Activated CD4-positive, alpha-beta T cell treated with anti-CD3 and anti-CD28 coated beads, Interleukin-2, amount 10 ng/mL, durations not matched to agents 24 days and 14 days (primary cell): ENCODE measurements around the gene PUM1. TPM values are rescaled to one million over a fixed set of nuclear protein-coding genes. Genes with fewer than 3 reads are reported as not detected.
A peak's percentile ranks its signal among the peaks of the same experiment; 100 is the strongest.

Experiments used
- DNase-seq: peaks from one replicate; pipeline ENCODE4 v3.0.0; 2022
- H3K27ac Mint-ChIP-seq: one replicate; pipeline ENCODE4 v1.8.0; 2022; ENCODE audit warnings: mild to moderate bottlenecking, mixed read lengths
- H3K27me3 Mint-ChIP-seq: one replicate; pipeline ENCODE4 v1.8.0; 2022; ENCODE audit warnings: mixed read lengths
- H3K36me3 Mint-ChIP-seq: one replicate; pipeline ENCODE4 v1.8.0; 2022; ENCODE audit warnings: low read depth, mild to moderate bottlenecking, mixed read lengths
- H3K4me1 Mint-ChIP-seq: one replicate; pipeline ENCODE4 v1.8.0; 2021; ENCODE audit warnings: mixed read lengths
- H3K4me3 Mint-ChIP-seq: one replicate; pipeline ENCODE4 v1.8.0; 2022; ENCODE audit warnings: mild to moderate bottlenecking, moderate library complexity, mixed read lengths
- H3K9me3 Mint-ChIP-seq: one replicate; pipeline ENCODE4 v1.8.0; 2021; ENCODE audit warnings: mixed read lengths
- intact Hi-C: fragments of 100-400 bp; cut with micrococcal nuclease; formaldehyde crosslinking; loops from one replicate; pipeline ENCODE4 v1.15.1; 2023
- total RNA-seq: library from RNA; stranded (reverse); gene quantifications from 2 replicates; pipeline ENCODE4 v1.2.3, GENCODE V29; 2022

Gene PUM1
- total RNA-seq, 1 donor from 2014 or later = 132 TPM

- H3K27me3 Mint-ChIP-seq = peaks cover 20% of the 10 kb centered on the region
- no peak overlapping the region for H3K27ac Mint-ChIP-seq
- DNase-seq = no peak
- intact Hi-C loops = no loop called here
- no peaks in the 10 kb centered on the region for H3K36me3 Mint-ChIP-seq
- H3K4me1 Mint-ChIP-seq = peaks cover 2% of the 10 kb centered on the region
- H3K4me3 Mint-ChIP-seq = no peak overlapping the region
- H3K9me3 Mint-ChIP-seq = no peaks in the 10 kb centered on the region
Measured at GRCh38 chr1:30899577-30900389, 165.7 kb downstream of the PUM1 start.

GRCh38 chr1:30898031-30898815 is 167.3 kb downstream of the PUM1 start:
- DNase-seq = no peak
- intact Hi-C loops = no loop called here
- Mint-ChIP-seq H3K27ac (no peak overlapping the region), H3K36me3 (no peaks in the 10 kb centered on the region), H3K9me3 (peaks cover 4% of the 10 kb centered on the region), H3K4me3 (no peak overlapping the region), H3K27me3 (peaks cover 10% of the 10 kb centered on the region), H3K4me1 (peaks cover 3% of the 10 kb centered on the region)

- Mint-ChIP-seq H3K4me3 (no peak overlapping the region), H3K27me3 (peaks cover 9% of the 10 kb centered on the region), H3K4me1 (peaks cover 3% of the 10 kb centered on the region), H3K9me3 (peaks cover 4% of the 10 kb centered on the region), H3K36me3 (no peaks in the 10 kb centered on the region), H3K27ac (no peak overlapping the region)
- intact Hi-C loops = no loop called here
- no peak for DNase-seq
Measured at GRCh38 chr1:30896905-30897304, 168.6 kb downstream of the PUM1 start.

GRCh38 chr1:30895944-30896660 is 169.4 kb downstream of the PUM1 start:
- no peak for DNase-seq
- H3K4me3 Mint-ChIP-seq = no peak overlapping the region
- H3K9me3 Mint-ChIP-seq = peaks cover 4% of the 10 kb centered on the region
- no peaks in the 10 kb centered on the region for H3K36me3 Mint-ChIP-seq
- H3K27ac Mint-ChIP-seq = no peak overlapping the region
- intact Hi-C loops = no loop called here
- peaks cover 9% of the 10 kb centered on the region for H3K27me3 Mint-ChIP-seq
- H3K4me1 Mint-ChIP-seq = peaks cover 3% of the 10 kb centered on the region

- Mint-ChIP-seq H3K27me3 (peaks cover 9% of the 10 kb centered on the region), H3K4me3 (no peak overlapping the region), H3K27ac (no peak overlapping the region), H3K4me1 (peaks cover 3% of the 10 kb centered on the region), H3K36me3 (no peaks in the 10 kb centered on the region), H3K9me3 (peaks cover 4% of the 10 kb centered on the region)
- DNase-seq = no peak
- intact Hi-C loops = no loop called here
Measured at GRCh38 chr1:30895382-30895943, 170.1 kb downstream of the PUM1 start.

GRCh38 chr1:30894508-30894973 is 171.0 kb downstream of the PUM1 start:
- H3K27me3 Mint-ChIP-seq = peaks cover 9% of the 10 kb centered on the region
- intact Hi-C loops = no loop called here
- H3K36me3 Mint-ChIP-seq = no peaks in the 10 kb centered on the region
- DNase-seq = no peak
- peaks cover 4% of the 10 kb centered on the region for H3K9me3 Mint-ChIP-seq
- H3K4me1 Mint-ChIP-seq = peaks cover 3% of the 10 kb centered on the region
- H3K27ac Mint-ChIP-seq = no peak overlapping the region
- H3K4me3 Mint-ChIP-seq = no peak overlapping the region

GRCh38 chr1:30893776-30894507 is 171.6 kb downstream of the PUM1 start:
- intact Hi-C loops = no loop called here
- DNase-seq = no peak
- Mint-ChIP-seq H3K27ac (peak overlapping the region; percentile 54), H3K27me3 (peaks cover 11% of the 10 kb centered on the region), H3K36me3 (no peaks in the 10 kb centered on the region), H3K4me3 (no peak overlapping the region), H3K9me3 (peaks cover 4% of the 10 kb centered on the region), H3K4me1 (peaks cover 3% of the 10 kb centered on the region)

GRCh38 chr1:30892671-30893073 is 172.8 kb downstream of the PUM1 start:
- no peak overlapping the region for H3K4me3 Mint-ChIP-seq
- intact Hi-C loops = no loop called here
- H3K27ac Mint-ChIP-seq = no peak overlapping the region
- peaks cover 12% of the 10 kb centered on the region for H3K27me3 Mint-ChIP-seq
- H3K4me1 Mint-ChIP-seq = peaks cover 3% of the 10 kb centered on the region
- DNase-seq = no peak
- no peaks in the 10 kb centered on the region for H3K36me3 Mint-ChIP-seq
- H3K9me3 Mint-ChIP-seq = peaks cover 4% of the 10 kb centered on the region

GRCh38 chr1:30891227-30891552 is 174.3 kb downstream of the PUM1 start:
- Mint-ChIP-seq H3K4me3 (no peak overlapping the region), H3K27ac (no peak overlapping the region), H3K27me3 (peaks cover 12% of the 10 kb centered on the region)

GRCh38 chr1:30890502-30891226 is 174.9 kb downstream of the PUM1 start:
- intact Hi-C loops = no loop called here
- Mint-ChIP-seq H3K27ac (no peak overlapping the region), H3K4me1 (peaks cover 3% of the 10 kb centered on the region), H3K9me3 (peaks cover 4% of the 10 kb centered on the region), H3K36me3 (no peaks in the 10 kb centered on the region), H3K27me3 (peaks cover 13% of the 10 kb centered on the region), H3K4me3 (no peak overlapping the region)
- DNase-seq = no peak

More at GRCh38 chr1:30891227-30891552, 174.3 kb downstream of the PUM1 start:
- H3K36me3 Mint-ChIP-seq = no peaks in the 10 kb centered on the region
- H3K9me3 Mint-ChIP-seq = peaks cover 4% of the 10 kb centered on the region
- DNase-seq = no peak
- H3K4me1 Mint-ChIP-seq = peaks cover 3% of the 10 kb centered on the region
- intact Hi-C loops = no loop called here

- intact Hi-C loops = no loop called here
- H3K9me3 Mint-ChIP-seq = peaks cover 4% of the 10 kb centered on the region
- no peak for DNase-seq
- no peak overlapping the region for H3K27ac Mint-ChIP-seq
- peaks cover 17% of the 10 kb centered on the region for H3K27me3 Mint-ChIP-seq
- peaks cover 3% of the 10 kb centered on the region for H3K4me1 Mint-ChIP-seq
- no peaks in the 10 kb centered on the region for H3K36me3 Mint-ChIP-seq
- H3K4me3 Mint-ChIP-seq = no peak overlapping the region
Measured at GRCh38 chr1:30889511-30889910, 176.0 kb downstream of the PUM1 start.

GRCh38 chr1:30888975-30889374 is 176.5 kb downstream of the PUM1 start:
- Mint-ChIP-seq H3K4me1 (peaks cover 1% of the 10 kb centered on the region), H3K27me3 (peaks cover 21% of the 10 kb centered on the region), H3K36me3 (no peaks in the 10 kb centered on the region), H3K27ac (no peak overlapping the region), H3K9me3 (peaks cover 2% of the 10 kb centered on the region), H3K4me3 (no peak overlapping the region)
- intact Hi-C loops = no loop called here
- DNase-seq = no peak

- no peaks in the 10 kb centered on the region for H3K36me3 Mint-ChIP-seq
- H3K27me3 Mint-ChIP-seq = peaks cover 21% of the 10 kb centered on the region
- H3K9me3 Mint-ChIP-seq = no peaks in the 10 kb centered on the region
- no peak for DNase-seq
- no peaks in the 10 kb centered on the region for H3K4me1 Mint-ChIP-seq
- no peak overlapping the region for H3K4me3 Mint-ChIP-seq
- no peak overlapping the region for H3K27ac Mint-ChIP-seq
- intact Hi-C loops = no loop called here
Measured at GRCh38 chr1:30888391-30888790, 177.1 kb downstream of the PUM1 start.
